Embryonic facial prominence (tissue), 1 donor: ENCODE data around the gene TPRX1.
"Not testable (repeated sequence)": the region's sequence is repeated elsewhere in the genome, so short reads cannot be mapped to it uniquely, and the experiment has no call there.

ENCODE experiments used
- DNase-seq: peaks from one replicate; pipeline ENCODE4 v3.0.0-alpha.2; 2016; ENCODE audit errors: extremely low spot score

TPRX1 gene

GRCh38 chr19:47766670-47767069 is 37.7 kb downstream of the TPRX1 start:
- DNase-seq, result no peak

GRCh38 chr19:47766359-47766620 is 38.1 kb downstream of the TPRX1 start:
- DNase-seq, result no peak

DNA sequence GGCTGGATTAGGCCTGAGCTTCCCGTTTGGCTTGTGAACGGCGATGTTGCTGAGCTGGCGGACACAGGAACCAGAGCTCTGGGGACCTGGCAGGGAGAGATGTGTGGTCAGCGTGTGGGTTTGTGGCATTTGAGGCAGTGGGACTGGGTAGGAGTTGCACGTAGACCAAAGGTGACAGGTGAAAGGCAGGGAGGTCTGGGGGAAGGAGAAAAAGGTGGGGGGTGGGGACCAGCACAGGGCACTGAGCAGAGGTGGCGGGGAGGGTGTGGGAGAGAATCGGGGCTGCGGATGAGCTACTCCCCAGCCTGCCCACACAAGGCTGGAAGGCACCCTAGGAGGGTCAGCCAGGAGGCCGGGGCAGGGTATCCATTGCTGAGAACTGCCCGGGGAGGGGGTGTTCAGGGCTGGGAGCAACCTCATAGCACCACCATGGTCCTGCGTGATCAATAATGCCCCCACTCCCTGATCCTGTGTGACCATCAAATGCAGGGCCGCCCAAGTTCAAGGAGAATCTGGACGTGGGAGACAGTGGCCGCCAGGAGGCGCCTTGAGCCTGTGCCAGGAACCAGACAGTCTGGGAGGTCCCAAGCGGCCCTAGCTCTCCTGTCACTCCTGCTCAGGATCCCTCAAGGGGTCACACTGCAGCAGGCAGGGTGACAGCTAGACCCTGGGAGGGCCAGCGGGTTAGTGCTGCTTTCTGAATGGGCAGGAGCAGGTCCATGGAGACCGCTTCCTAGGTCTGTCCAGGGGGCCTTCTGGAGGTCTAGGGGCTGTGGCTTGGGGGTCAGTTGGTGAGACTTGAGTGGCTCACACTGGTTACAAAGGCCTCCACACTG is 38.6 kb downstream of the TPRX1 start:
- DNase-seq, result no peak

DNA sequence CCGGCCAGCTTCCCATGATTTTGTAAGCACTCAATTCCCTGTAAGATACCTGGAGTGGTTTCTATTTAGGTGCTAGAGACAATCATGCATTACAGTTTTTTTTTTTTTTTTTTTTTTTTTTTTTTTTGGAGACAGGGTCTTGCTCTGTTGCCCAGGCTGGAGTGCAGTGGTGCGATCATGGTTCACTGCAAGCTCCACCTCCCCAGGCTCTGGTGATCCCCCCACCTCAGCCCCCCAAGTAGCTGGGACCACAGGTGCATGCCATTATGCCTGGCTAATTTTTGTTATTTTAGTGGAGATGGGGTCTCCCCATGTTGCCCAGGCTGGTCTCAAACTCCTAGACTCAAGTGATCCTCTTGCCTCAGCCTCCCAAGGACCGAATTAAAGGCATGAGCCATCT is 39.6 kb downstream of the TPRX1 start:
- DNase-seq, result not testable (repeated sequence)

DNA sequence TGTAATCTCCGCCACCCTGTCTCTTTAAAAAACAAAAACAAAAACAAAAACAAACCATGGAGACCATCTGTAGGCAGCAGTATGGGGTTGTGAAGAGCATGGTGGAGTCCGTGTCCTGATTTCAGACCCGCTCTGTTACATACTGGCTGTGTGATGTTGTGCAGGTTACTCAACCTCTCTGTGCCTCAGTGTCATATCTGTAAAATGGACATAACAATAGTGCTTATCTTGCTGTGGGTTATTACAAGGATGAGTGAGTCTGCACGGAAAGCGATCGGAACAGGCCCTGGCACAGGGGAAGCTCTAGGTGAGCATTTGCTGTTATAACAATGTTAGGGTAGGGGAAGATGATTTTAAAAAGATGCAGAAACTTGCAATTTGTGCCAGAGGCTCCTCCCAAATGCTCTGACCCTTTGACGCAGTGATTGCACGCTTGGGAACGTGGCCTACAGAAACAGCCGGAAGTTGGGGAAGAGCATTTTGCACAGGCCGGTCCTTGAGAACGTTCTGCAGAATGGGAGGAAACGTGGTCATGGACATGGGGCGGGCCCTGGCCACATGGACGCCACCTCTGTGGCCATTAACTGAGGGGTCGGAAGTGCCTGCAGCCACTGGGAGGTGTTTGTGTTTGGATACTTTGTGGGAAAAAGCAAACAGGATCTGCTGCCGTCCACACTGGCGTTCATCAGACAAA is 41.6 kb downstream of the TPRX1 start:
- no peak for DNase-seq

DNA sequence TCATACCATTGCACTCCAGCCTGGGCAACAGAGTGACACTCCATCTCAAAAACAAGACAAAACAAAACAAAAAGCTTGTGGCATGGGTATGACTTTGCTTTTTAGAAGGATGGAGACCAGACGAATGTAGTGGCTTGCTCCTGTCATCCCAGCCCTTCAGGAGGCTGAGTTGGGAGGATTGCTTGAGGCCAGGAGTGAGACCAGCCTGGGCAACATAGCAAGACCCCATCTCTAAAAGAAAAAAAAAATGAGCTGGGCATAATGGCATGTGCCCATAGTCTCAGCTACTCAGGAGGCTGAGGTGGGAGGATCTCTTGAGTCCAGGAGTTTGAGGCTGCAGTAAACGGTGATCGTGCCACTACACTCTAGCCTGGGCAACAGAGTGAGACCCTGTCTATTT is 42.2 kb downstream of the TPRX1 start:
- no peak for DNase-seq

GRCh38 chr19:47761566-47761965 is 42.8 kb downstream of the TPRX1 start:
- no peak for DNase-seq

DNA sequence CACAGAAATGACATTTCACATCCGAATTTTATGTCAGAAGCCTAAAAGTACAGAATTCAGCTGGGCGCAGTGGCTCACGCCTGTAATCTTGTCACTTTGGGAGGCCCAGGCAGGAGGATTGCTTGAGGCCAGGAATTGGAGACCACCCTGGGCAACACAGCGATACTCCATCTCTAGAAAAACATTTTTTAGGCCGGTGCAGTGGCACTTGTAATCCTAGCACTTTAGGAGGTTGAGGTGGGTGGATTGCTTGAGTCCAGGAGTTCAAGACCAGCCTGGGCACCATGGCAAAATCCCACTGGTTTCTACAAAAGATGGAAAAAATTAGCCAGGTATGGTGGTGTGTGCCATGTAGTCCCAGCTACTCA is 43.7 kb downstream of the TPRX1 start:
- no peak for DNase-seq

GRCh38 chr19:47758443-47758804 is 45.9 kb downstream of the TPRX1 start:
- no peak for DNase-seq

- no peak for DNase-seq
Measured at GRCh38 chr19:47757617-47758442, 46.5 kb downstream of the TPRX1 start.

GRCh38 chr19:47756953-47757608 is 47.3 kb downstream of the TPRX1 start:
- no peak for DNase-seq

- DNase-seq, result no peak
Measured at GRCh38 chr19:47756627-47756929, 47.8 kb downstream of the TPRX1 start.

DNA sequence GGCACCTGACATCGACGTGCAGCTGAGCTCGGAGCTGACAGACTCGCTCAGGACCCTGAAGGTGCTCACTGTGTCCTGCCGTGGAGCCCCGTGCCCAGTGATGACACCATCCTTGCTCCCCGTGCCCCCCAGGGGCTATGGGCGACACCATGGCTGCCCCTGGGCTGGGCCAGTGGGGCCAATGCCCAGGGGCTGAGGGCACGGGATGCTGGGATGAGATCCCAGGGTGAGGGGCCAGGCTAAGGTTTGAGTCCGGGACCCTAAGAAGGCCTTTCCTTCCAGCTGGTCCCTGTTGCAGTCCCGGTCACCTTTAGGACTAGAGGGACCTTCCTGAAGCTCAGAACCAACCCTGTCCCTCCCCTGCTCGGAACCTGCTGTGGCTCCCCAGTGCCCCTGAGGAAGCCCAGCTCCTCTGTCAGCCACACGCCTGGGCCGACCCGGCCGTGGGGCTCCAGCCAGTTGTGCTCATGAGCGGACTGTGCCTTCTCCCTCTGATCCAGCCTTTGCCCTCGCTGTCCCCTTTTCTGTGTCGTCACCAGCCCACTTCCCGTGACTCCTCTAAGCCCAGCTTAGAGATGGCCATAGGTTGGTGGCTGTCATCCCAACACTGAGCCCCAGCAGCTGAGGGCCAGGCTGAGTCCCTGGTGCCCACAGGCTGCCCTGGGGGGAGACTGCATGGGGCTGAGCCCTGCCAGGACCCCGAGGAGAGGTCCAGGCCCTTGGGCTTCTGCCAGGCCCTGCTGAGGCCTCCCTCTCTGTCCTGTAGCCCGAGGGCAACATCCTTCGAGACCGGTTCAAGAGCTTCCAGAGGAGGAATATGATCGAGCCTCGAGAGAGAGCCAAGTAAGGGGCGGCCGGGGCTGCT is 48.4 kb downstream of the TPRX1 start:
- DNase-seq, result no peak

DNA sequence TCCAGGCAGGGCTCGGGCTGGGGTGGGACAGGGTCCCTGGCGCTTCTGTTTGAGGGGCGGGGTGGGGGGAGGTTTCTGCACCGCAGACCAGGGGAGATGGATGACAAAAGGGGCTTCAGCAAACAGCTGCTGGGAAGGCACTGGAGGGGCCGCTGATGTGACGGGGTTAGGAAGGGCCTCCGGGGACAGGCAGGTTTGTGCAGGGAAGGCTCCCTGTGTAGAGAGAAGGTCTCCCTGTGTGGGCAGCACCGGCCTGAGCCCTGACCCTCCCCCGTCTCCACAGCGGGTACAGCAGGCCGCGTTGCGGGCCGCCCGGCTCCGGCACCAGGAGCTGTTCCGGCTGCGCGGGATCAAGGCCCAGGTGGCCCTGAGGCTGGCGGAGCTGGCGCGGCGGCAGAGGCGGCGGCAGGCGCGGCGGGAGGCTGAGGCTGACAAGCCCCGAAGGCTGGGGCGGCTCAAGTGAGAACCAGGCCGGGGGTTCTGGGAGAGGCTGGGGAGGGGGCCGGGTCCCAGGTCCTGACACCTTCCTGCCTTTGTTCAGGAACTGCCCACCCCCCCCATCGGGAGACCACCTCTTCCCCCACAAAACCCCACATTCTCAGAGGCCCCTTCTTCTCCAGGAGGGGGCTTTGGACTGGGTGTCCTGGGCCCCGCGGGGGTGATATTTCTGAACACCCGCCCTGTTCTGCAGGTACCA is 49.1 kb downstream of the TPRX1 start:
- no peak for DNase-seq

- DNase-seq, result no peak
Measured at GRCh38 chr19:47754206-47755064, 49.9 kb downstream of the TPRX1 start.

GRCh38 chr19:47752440-47753211 is 51.7 kb downstream of the TPRX1 start:
- DNase-seq, result no peak
